Measurements from ENCODE around the gene ASB10. TPM values are rescaled to one million over a fixed set of nuclear protein-coding genes. Genes with fewer than 3 reads are reported as not detected.

Gene ASB10
- polyA plus RNA-seq, 1 of the 3 experiments (the other 2 are of a cell fraction): not detected

DNA sequence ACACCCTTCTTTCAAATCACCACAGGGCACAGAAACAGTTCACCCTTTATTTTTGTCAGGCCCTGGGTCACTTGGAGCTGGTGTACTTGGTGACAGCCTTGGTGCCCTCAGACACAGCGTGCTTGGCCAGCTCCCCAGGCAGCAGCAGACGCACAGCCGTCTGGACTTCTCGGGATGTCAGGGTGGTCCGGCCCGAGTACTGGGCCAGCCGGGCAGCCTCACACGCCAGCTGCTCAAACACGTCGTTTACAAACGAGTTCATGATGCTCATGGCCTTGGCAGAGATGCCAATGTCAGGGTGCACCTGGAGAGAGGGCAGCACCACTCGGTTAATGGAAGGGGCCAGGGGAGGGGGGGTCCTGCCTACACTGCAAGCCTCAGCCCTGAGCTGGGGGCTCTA is 20.8 kb upstream of the ASB10 start:
- 61% methylated on average over 12 of the region's 12 CpGs for WGBS (ENCODE audit: low lambda C conversion rate)
- H3K27ac ChIP-seq (ENCODE audit: low read depth in 2 of 2, low read length in 1 of 2): no peak overlapping the region
- CTCF ChIA-PET: interaction anchor here (0.9 to 1.0 kb wide), 3 partner anchors 37 to 96 kb away, joined by 3 to 4 read pairs (median 3); no protein-coding TSS in a partner anchor
- no peaks in the 10 kb centered on the region for H3K9me2 ChIP-seq
- POLR2A ChIA-PET: no interaction called here
- H3K4me2 ChIP-seq: no peak overlapping the region
- H4K20me1 ChIP-seq (ENCODE audit: insufficient read depth): 0 out of 2 replicates have a peak, but pooled peaks cover 9% of the 10 kb centered on the region
- H3F3A ChIP-seq (replicated peaks; ENCODE audit: insufficient read depth): no peaks in the 10 kb centered on the region
- H3K4me3 ChIP-seq (ENCODE audit: low read depth in 2 of 2, low read length in 1 of 2): no peak overlapping the region
- no peak overlapping the region for H3K9ac ChIP-seq
- no peaks in the 10 kb centered on the region for H3K4me1 ChIP-seq (ENCODE audit: control insufficient read depth in 1 of 2, insufficient read depth in 2 of 2, low read depth in 1 of 2, low read length in 1 of 2)
- H3K27me3 ChIP-seq (ENCODE audit: insufficient read depth): peaks cover 39% of the 10 kb centered on the region
- no peaks in the 10 kb centered on the region for H3K9me3 ChIP-seq
- no peaks in the 10 kb centered on the region for H3K79me2 ChIP-seq (ENCODE audit: insufficient read depth)
- DNase-seq: no peak
- TF ChIP-seq NFIC (IDR thresholded peaks at IDR 0.05; ENCODE audit: borderline replicate concordance) (no peak), NRF1 (IDR thresholded peaks at IDR 0.05; ENCODE audit: low read depth, low read length) (no peak), EZH2phosphoT487 (IDR thresholded peaks at IDR 0.05; ENCODE audit: borderline replicate concordance, low read depth) (no peak), FOSL2 (IDR thresholded peaks at IDR 0.05; ENCODE audit: borderline replicate concordance, low read depth) (no peak), MEF2A (IDR thresholded peaks at IDR 0.05; ENCODE audit: borderline replicate concordance, low read depth) (no peak), RXRA (IDR thresholded peaks at IDR 0.05; ENCODE audit: borderline replicate concordance, low read depth) (no peak), TCF12 (IDR thresholded peaks at IDR 0.05) (no peak), SIN3A (IDR thresholded peaks at IDR 0.05; ENCODE audit: borderline replicate concordance, low read depth, low read length) (no peak)
- TF ChIP-seq, protein P1, sequence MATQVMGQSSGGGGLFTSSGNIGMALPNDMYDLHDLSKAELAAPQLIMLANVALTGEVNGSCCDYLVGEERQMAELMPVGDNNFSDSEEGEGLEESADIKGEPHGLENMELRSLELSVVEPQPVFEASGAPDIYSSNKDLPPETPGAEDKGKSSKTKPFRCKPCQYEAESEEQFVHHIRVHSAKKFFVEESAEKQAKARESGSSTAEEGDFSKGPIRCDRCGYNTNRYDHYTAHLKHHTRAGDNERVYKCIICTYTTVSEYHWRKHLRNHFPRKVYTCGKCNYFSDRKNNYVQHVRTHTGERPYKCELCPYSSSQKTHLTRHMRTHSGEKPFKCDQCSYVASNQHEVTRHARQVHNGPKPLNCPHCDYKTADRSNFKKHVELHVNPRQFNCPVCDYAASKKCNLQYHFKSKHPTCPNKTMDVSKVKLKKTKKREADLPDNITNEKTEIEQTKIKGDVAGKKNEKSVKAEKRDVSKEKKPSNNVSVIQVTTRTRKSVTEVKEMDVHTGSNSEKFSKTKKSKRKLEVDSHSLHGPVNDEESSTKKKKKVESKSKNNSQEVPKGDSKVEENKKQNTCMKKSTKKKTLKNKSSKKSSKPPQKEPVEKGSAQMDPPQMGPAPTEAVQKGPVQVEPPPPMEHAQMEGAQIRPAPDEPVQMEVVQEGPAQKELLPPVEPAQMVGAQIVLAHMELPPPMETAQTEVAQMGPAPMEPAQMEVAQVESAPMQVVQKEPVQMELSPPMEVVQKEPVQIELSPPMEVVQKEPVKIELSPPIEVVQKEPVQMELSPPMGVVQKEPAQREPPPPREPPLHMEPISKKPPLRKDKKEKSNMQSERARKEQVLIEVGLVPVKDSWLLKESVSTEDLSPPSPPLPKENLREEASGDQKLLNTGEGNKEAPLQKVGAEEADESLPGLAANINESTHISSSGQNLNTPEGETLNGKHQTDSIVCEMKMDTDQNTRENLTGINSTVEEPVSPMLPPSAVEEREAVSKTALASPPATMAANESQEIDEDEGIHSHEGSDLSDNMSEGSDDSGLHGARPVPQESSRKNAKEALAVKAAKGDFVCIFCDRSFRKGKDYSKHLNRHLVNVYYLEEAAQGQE (IDR thresholded peaks at IDR 0.05; ENCODE audit: low read depth, low read length): no peak
- no peak overlapping the region for H2AFZ ChIP-seq (ENCODE audit: low read depth)
- peaks cover 0 to 3% of the 10 kb centered on the region in 2 experiments for H3K36me3 ChIP-seq (replicated peaks in 1 of 2; ENCODE audit: control insufficient read depth in 1 of 2, insufficient read depth in 2 of 2, low read length in 1 of 2)

DNA sequence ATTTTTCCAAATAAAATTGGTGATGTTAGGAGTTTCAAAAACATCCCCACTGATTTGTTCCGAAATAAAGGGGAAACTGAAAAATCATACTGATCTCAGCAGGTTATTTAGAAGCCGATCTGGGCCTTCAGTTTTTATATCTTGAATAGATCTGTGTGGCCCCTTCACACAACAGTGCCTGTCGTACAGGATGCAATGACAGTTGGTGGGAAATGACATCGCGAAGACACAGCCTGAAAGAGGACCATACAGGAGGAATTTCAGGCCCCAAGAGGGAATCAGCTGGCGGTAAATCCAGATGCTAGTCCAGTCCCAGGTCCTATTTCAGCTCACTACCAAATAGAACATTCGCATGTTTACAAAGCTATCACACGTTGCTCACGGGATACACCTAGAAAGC is 20.3 kb upstream of the ASB10 start:
- H3K27me3 ChIP-seq (ENCODE audit: insufficient read depth): peaks cover 44% of the 10 kb centered on the region
- DNase-seq: no peak

More for the DNA sequence above, 20.3 kb upstream of the ASB10 start:
- Histone ChIP-seq H3K9me3 (no peaks in the 10 kb centered on the region), H4K20me1 (ENCODE audit: insufficient read depth) (0 out of 2 replicates have a peak, but pooled peaks cover 9% of the 10 kb centered on the region), H3K9ac (no peak overlapping the region), H2AFZ (ENCODE audit: low read depth) (no peak overlapping the region), H3K27ac (ENCODE audit: low read depth in 2 of 2, low read length in 1 of 2) (no peak overlapping the region), H3K9me2 (no peaks in the 10 kb centered on the region), H3F3A (replicated peaks; ENCODE audit: insufficient read depth) (no peaks in the 10 kb centered on the region), H3K4me3 (ENCODE audit: low read depth in 2 of 2, low read length in 1 of 2) (no peak overlapping the region), H3K4me2 (no peak overlapping the region), H3K4me1 (ENCODE audit: control insufficient read depth in 1 of 2, insufficient read depth in 2 of 2, low read depth in 1 of 2, low read length in 1 of 2) (no peaks in the 10 kb centered on the region), H3K79me2 (ENCODE audit: insufficient read depth) (no peaks in the 10 kb centered on the region), H3K36me3 (replicated peaks in 1 of 2; ENCODE audit: control insufficient read depth in 1 of 2, insufficient read depth in 2 of 2, low read length in 1 of 2) (peaks cover 0 to 3% of the 10 kb centered on the region in 2 experiments)
- 84% methylated on average over 9 of the region's 9 CpGs for WGBS (ENCODE audit: low lambda C conversion rate)
- POLR2A ChIA-PET: no interaction called here
- CTCF ChIA-PET: interaction anchor here (0.8 to 1.0 kb wide), 4 partner anchors 37 to 96 kb away, joined by 3 to 4 read pairs (median 3); no protein-coding TSS in a partner anchor
- TF ChIP-seq POLR2AphosphoS5 (IDR thresholded peaks at IDR 0.05; ENCODE audit: low read depth, low read length) (no peak), TAF1 (IDR thresholded peaks at IDR 0.05; ENCODE audit: borderline replicate concordance, low read depth, low read length) (no peak), EP300 (IDR thresholded peaks at IDR 0.05; ENCODE audit: borderline replicate concordance in 1 of 2, low read depth in 1 of 2, low read length in 1 of 2) (no peak), SMC3 (IDR thresholded peaks at IDR 0.05; ENCODE audit: low read depth, low read length) (no peak)
